ENCODE data around the gene FAM216B.

The FAM216B gene

GRCh38 chr13:42836930-42837690 is 55.7 kb downstream of the FAM216B start:
- no peak for DNase-seq

Data from stimulated activated CD4-positive, alpha-beta T cell treated with anti-CD3 and anti-CD28 coated beads, Interleukin-4, amount 100 ng/mL, for 24 hours (primary cell).